CD8-positive, alpha-beta memory T cell (primary cell): ENCODE measurements around the gene GRIN1. TPM values are rescaled to one million over a fixed set of nuclear protein-coding genes. Genes with fewer than 3 reads are reported as not detected.
"Not testable (repeated sequence)": the region's sequence is repeated elsewhere in the genome, so short reads cannot be mapped to it uniquely, and the experiment has no call there.

Experiments used
- CTCF ChIA-PET: fragments of 350-600 bp; sonication (Branson Sonifier 250); formaldehyde crosslinking; loops from one replicate; lab custom pipeline; 2021; ENCODE audit warnings: antibody characterized with exemption; lab: Charles Lee
- POLR2A ChIA-PET: fragments of 350-600 bp; sonication (Branson Sonifier 250); formaldehyde crosslinking; loops from one replicate; lab custom pipeline; 2021; ENCODE audit warnings: antibody characterized with exemption; lab: Charles Lee
- DNase-seq, 5 donors: peaks; one replicate each; pipeline versions ENCODE4 v3.0.0 to v3.0.0-alpha.2; 2020 to 2022; ENCODE audit warnings: mixed read lengths in 1 of 5
- H3K27ac ChIP-seq: one replicate; pipeline ENCODE4 v1.7.0; 2013; ENCODE audit warnings: low read depth, mild to moderate bottlenecking, low read length, moderate library complexity
- H3K27me3 ChIP-seq: 2 replicates; pipeline ENCODE4 v1.7.0; 2013; ENCODE audit warnings: low read length, mild to moderate bottlenecking; ENCODE audit not compliant: insufficient read depth, poor library complexity, severe bottlenecking
- H3K36me3 ChIP-seq: 2 replicates; pipeline ENCODE4 v1.7.0; 2013; ENCODE audit warnings: mild to moderate bottlenecking, low read length, moderate library complexity; ENCODE audit not compliant: insufficient read depth
- H3K4me1 ChIP-seq: 2 replicates; pipeline ENCODE4 v1.7.0; 2013; ENCODE audit warnings: mild to moderate bottlenecking, low read length, moderate library complexity; ENCODE audit not compliant: insufficient read depth
- H3K4me3 ChIP-seq: 2 replicates; pipeline ENCODE4 v1.7.0; 2013; ENCODE audit warnings: mild to moderate bottlenecking, low read length
- H3K9me3 ChIP-seq: 2 replicates; pipeline ENCODE4 v1.7.0; 2013; ENCODE audit warnings: mild to moderate bottlenecking, low read length
- H3K27ac Mint-ChIP-seq, 8 donors: one replicate each; pipeline ENCODE4 v1.8.0; 2020 to 2021; ENCODE audit warnings: mixed read lengths in 8 of 8, mild to moderate bottlenecking in 6 of 8, inconsistent platforms in 3 of 8, moderate library complexity in 3 of 8
- H3K27me3 Mint-ChIP-seq, 2 donors: one replicate each; pipeline ENCODE4 v1.8.0; 2020 to 2021; ENCODE audit warnings: mixed read lengths in 2 of 2, mild to moderate bottlenecking in 1 of 2, moderate library complexity in 1 of 2
- H3K36me3 Mint-ChIP-seq, 3 donors: one replicate each; pipeline ENCODE4 v1.8.0; 2020 to 2021; ENCODE audit warnings: mixed read lengths in 3 of 3, inconsistent platforms in 1 of 3, mild to moderate bottlenecking in 1 of 3
- H3K4me1 Mint-ChIP-seq, 3 donors: one replicate each; pipeline ENCODE4 v1.8.0; 2020 to 2021; ENCODE audit warnings: mixed read lengths in 3 of 3, inconsistent platforms in 1 of 3, mild to moderate bottlenecking in 1 of 3
- H3K4me3 Mint-ChIP-seq, 7 donors: one replicate each; pipeline ENCODE4 v1.8.0; 2020 to 2021; ENCODE audit warnings: mixed read lengths in 7 of 7, mild to moderate bottlenecking in 6 of 7, moderate library complexity in 4 of 7, inconsistent platforms in 2 of 7
- H3K9me3 Mint-ChIP-seq, 5 donors: one replicate each; pipeline ENCODE4 v1.8.0; 2020 to 2022; ENCODE audit warnings: mixed read lengths in 5 of 5, mild to moderate bottlenecking in 3 of 5, moderate library complexity in 2 of 5, inconsistent platforms in 1 of 5
- polyA plus RNA-seq: library from polyadenylated mRNA; unstranded; fragments of 300-500 nt; fragmentation: Illumina TruSeq; gene quantifications from one replicate; pipeline ENCODE4 v1.2.3, GENCODE V29; 2021
- total RNA-seq, 2 experiments: library from RNA; stranded (reverse); gene quantifications; one replicate each; pipeline ENCODE4 v1.2.3, GENCODE V29; 2021

The GRIN1 gene
- total and polyA plus RNA-seq, 3 experiments from 2014 or later, result not detected

- H3K9me3 ChIP-seq, H3K9me3 Mint-ChIP-seq, DNase-seq, H3K4me1 ChIP-seq, H3K27me3 Mint-ChIP-seq, H3K36me3 ChIP-seq, H3K27me3 ChIP-seq, H3K36me3 Mint-ChIP-seq, H3K27ac ChIP-seq, H3K4me3 ChIP-seq, POLR2A ChIA-PET: not testable (repeated sequence)
- H3K4me1 Mint-ChIP-seq, result peaks cover 6 to 14% (median 12%) of the 10 kb centered on the region in 3 donors
- H3K27ac Mint-ChIP-seq, result peak overlapping the region in 2 of 8 donors; percentile 0 to 76
- peak overlapping the region in 1 of 7 donors; percentile 3 for H3K4me3 Mint-ChIP-seq
- CTCF ChIA-PET, result interaction anchor here (1.0 to 5.5 kb wide), 3 partner anchors 104 to 118 kb away, joined by 3 to 30 read pairs (median 8); partner anchors contain the start of genes CYSRT1 and RNF224
Measured at GRCh38 chr9:137121927-137122795, 16.8 kb upstream of the GRIN1 start.

- H3K27ac ChIP-seq, H3K27me3 ChIP-seq: not testable (repeated sequence)
Measured at GRCh38 chr9:137122796-137123467, 16.0 kb upstream of the GRIN1 start.

GRCh38 chr9:137123468-137123837 lies 15.5 kb upstream of the GRIN1 start:
- Mint-ChIP-seq H3K36me3 (no peaks in the 10 kb centered on the region), H3K9me3 (no peaks in the 10 kb centered on the region), H3K27ac (no peak overlapping the region), H3K27me3 (no peaks in the 10 kb centered on the region), H3K4me3 (no peak overlapping the region), H3K4me1 (peaks cover 19 to 27% (median 25%) of the 10 kb centered on the region in 3 donors)
- CTCF ChIA-PET, result interaction anchor here (2.8 to 5.5 kb wide), 2 partner anchors 103 to 117 kb away, joined by 8 to 30 read pairs; partner anchors contain the start of genes CYSRT1 and RNF224
- Histone ChIP-seq H3K27ac (no peak overlapping the region), H3K9me3 (no peaks in the 10 kb centered on the region), H3K4me3 (no peak overlapping the region), H3K4me1 (peaks cover 19% of the 10 kb centered on the region), H3K27me3 (no peaks in the 10 kb centered on the region), H3K36me3 (no peaks in the 10 kb centered on the region)
- no peak for DNase-seq
- POLR2A ChIA-PET, result interaction anchor here (0.6 kb wide), 1 partner anchor 121 kb away, joined by 3 read pairs; no protein-coding TSS in a partner anchor

More at GRCh38 chr9:137122796-137123467, 16.0 kb upstream of the GRIN1 start:
- DNase-seq, H3K27me3 Mint-ChIP-seq, H3K4me3 ChIP-seq, H3K9me3 Mint-ChIP-seq, H3K9me3 ChIP-seq, H3K36me3 Mint-ChIP-seq, H3K36me3 ChIP-seq: not testable (repeated sequence)
- peaks cover 14 to 21% (median 19%) of the 10 kb centered on the region in 3 donors for H3K4me1 Mint-ChIP-seq
- peaks cover 14% of the 10 kb centered on the region for H3K4me1 ChIP-seq
- peak overlapping the region in 1 of 7 donors; percentile 3 for H3K4me3 Mint-ChIP-seq
- H3K27ac Mint-ChIP-seq, result peak overlapping the region in 1 of 8 donors; percentile 0
- POLR2A ChIA-PET, result interaction anchor here (0.6 kb wide), 1 partner anchor 121 kb away, joined by 3 read pairs; no protein-coding TSS in a partner anchor
- CTCF ChIA-PET, result interaction anchor here (1.0 to 5.5 kb wide), 3 partner anchors 103 to 117 kb away, joined by 3 to 30 read pairs (median 8); partner anchors contain the start of genes CYSRT1 and RNF224

GRCh38 chr9:137123952-137124462 lies 14.9 kb upstream of the GRIN1 start:
- H3K9me3 Mint-ChIP-seq, H3K36me3 Mint-ChIP-seq, H3K4me3 ChIP-seq, H3K27me3 Mint-ChIP-seq, H3K4me3 Mint-ChIP-seq, POLR2A ChIA-PET, DNase-seq, H3K27ac ChIP-seq, H3K27me3 ChIP-seq, H3K9me3 ChIP-seq, H3K36me3 ChIP-seq: not testable (repeated sequence)
- Mint-ChIP-seq H3K4me1 (peaks cover 24 to 30% (median 29%) of the 10 kb centered on the region in 3 donors), H3K27ac (peak overlapping the region in 1 of 8 donors; percentile 60)
- peaks cover 25% of the 10 kb centered on the region for H3K4me1 ChIP-seq
- CTCF ChIA-PET, result interaction anchor here (2.8 to 5.5 kb wide), 2 partner anchors 102 to 116 kb away, joined by 8 to 30 read pairs; partner anchors contain the start of genes CYSRT1 and RNF224

GRCh38 chr9:137126786-137127185 lies 12.2 kb upstream of the GRIN1 start:
- POLR2A ChIA-PET, result interaction anchor here (1.4 kb wide), 1 partner anchor 97 kb away, joined by 9 read pairs; no protein-coding TSS in a partner anchor
- Mint-ChIP-seq H3K36me3 (peaks cover 0 to 6% (median 0%) of the 10 kb centered on the region in 3 donors), H3K4me1 (peaks cover 27 to 36% (median 30%) of the 10 kb centered on the region in 3 donors), H3K27me3 (no peaks in the 10 kb centered on the region), H3K9me3 (peaks cover 0 to 3% (median 0%) of the 10 kb centered on the region in 5 donors), H3K4me3 (peak overlapping the region; percentile 79 to 94 (median 89)), H3K27ac (peak overlapping the region; percentile 70 to 98 (median 92))
- no peaks in the 10 kb centered on the region for H3K27me3 ChIP-seq
- no peaks in the 10 kb centered on the region for H3K36me3 ChIP-seq
- H3K9me3 ChIP-seq, result no peaks in the 10 kb centered on the region
- DNase-seq, result no peak
- CTCF ChIA-PET, result interaction anchor here (0.9 to 1.5 kb wide), 5 partner anchors 14 to 92 kb away, joined by 3 to 6 read pairs (median 3); no protein-coding TSS in a partner anchor
- peak overlapping the region; percentile 81 for H3K27ac ChIP-seq
- H3K4me1 ChIP-seq, result peaks cover 25% of the 10 kb centered on the region
- peak overlapping the region; percentile 78 for H3K4me3 ChIP-seq

GRCh38 chr9:137127301-137128157 lies 11.4 kb upstream of the GRIN1 start:
- peak overlapping the region; percentile 79 to 94 (median 89) for H3K4me3 Mint-ChIP-seq
- peak; percentile 16 to 62 (median 40) for DNase-seq
- peaks cover 27 to 36% (median 30%) of the 10 kb centered on the region in 3 donors for H3K4me1 Mint-ChIP-seq
- H3K36me3 Mint-ChIP-seq, result peaks cover 0 to 6% (median 0%) of the 10 kb centered on the region in 3 donors
- H3K9me3 Mint-ChIP-seq, result peaks cover 0 to 3% (median 0%) of the 10 kb centered on the region in 5 donors
- ChIA-PET POLR2A (interaction anchor here (0.6 to 1.4 kb wide), 5 partner anchors 49 to 161 kb away, joined by 3 to 9 read pairs (median 3); partner anchors contain the start of gene TPRN), CTCF (interaction anchor here (0.7 to 1.9 kb wide), 8 partner anchors 13 to 135 kb away, joined by 3 to 6 read pairs (median 3); partner anchors contain the start of gene SAPCD2)
- H3K27ac Mint-ChIP-seq, result peak overlapping the region; percentile 92 to 98 (median 96)
- Histone ChIP-seq H3K27me3 (no peaks in the 10 kb centered on the region), H3K27ac (peak overlapping the region; percentile 81), H3K4me1 (peaks cover 25% of the 10 kb centered on the region), H3K36me3 (no peaks in the 10 kb centered on the region), H3K4me3 (peak overlapping the region; percentile 78), H3K9me3 (no peaks in the 10 kb centered on the region)
- H3K27me3 Mint-ChIP-seq, result peaks cover 0 to 3% of the 10 kb centered on the region in 2 donors
